Muscle of arm (tissue), 12 donors: ENCODE results near the gene CENPH. TPM values are rescaled to one million over a fixed set of nuclear protein-coding genes. Genes with fewer than 3 reads are reported as not detected.
"Not testable (repeated sequence)": the region's sequence is repeated elsewhere in the genome, so short reads cannot be mapped to it uniquely, and the experiment has no call there.

Source experiments
- DNase-seq: peaks from one replicate; pipeline ENCODE4 v3.0.0-alpha.2; 2013
- polyA plus RNA-seq, 12 donors: library from polyadenylated mRNA; unstranded; fragments of 120-200 nt; gene quantifications; one replicate each; pipeline ENCODE4 v1.2.1, GENCODE V29; 2013; ENCODE audit not compliant: insufficient read length in 12 of 12

The CENPH gene
- polyA plus RNA-seq, 12 donors: 8.2 to 27.0 (median 15.2) TPM; not detected in 1

DNA sequence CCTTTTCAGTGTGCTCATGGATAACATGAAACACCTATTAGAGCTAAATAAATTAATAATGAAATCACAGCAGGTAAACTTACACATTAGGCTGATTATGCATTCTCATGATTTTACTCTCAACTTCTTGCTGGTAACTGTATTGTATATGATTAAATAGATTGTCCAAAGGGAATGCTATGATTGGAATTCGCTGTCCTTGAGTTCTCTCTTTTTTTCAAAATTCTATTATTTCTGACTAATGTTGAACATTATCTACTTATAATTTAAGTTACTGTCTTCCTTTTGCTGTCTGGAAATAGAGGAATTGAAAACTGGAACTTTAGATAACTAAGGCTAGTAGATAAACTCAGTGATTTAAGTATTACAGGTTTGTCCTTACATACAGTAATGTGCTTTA, 13.1 kb downstream of the CENPH start:
- DNase-seq: no peak

DNA sequence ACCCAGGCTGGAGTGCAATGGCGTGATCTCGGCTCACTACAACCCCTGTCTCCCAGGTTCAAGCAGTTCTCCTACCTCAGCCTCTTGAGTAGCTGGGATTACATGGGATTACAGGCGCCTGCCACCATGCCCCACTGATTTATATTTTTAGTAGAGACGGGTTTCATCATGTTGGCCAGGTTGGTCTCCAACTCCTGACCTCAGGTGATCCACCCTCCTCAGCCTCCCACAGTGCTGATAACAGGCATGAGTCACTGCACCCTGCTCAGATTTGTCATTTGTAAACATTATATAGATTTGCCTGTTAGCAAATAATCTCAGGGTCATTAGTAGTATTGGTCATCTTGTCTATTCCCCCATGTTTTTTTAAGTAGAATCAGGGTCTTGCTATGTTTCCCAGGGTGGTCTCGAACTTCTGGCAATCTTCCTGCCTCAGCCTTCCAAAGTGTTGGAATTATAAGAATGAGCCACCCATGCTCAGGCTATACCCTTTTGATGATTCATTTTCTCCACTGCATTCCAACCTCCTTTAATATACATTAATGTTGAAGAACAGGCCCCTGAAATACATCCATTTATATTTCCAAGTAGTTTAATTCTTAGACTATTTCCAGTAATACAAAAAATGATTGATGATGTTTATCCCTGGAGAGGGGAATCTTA, 17.3 kb downstream of the CENPH start:
- DNase-seq: no peak

DNA sequence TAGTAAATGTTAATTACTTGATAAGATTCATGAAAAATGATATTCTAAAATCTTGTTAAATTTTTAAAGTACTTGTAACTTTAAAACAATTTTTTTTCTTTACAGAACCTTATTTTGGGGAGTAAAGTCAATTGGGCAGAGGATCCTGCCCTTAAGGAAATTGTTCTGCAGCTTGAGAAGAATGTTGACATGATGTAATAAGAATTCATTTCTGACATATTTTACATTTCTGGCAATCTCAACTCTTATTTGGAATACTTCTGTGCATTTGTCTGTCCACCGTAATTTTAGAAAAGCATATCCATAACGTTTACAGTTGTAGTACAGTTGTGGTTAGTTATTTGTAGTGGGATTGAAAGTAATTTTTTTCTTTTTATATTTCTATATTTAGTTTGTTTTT, 20.2 kb downstream of the CENPH start:
- DNase-seq: no peak

DNA sequence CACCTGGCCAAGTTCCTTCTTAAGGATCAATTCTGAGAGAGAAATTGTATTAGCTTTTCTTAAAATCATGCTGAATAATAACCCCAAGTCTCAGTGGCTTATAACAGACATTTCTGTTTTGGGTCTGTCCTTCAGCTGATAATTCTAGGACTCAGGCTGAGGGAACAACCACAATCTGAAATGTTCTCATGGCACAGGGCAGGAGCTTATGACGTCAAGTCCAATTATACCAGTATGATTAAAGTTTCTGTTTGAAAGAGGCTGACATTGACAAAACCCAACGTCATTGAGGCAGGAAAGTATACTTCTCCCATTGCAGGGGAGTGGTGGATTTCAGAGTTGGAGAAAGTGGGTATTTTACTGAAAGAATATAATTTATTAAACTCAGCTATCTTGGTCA, 21.8 kb downstream of the CENPH start:
- DNase-seq: no peak

GRCh38 chr5:69212022-69212421, 22.6 kb downstream of the CENPH start:
- no peak for DNase-seq

DNA sequence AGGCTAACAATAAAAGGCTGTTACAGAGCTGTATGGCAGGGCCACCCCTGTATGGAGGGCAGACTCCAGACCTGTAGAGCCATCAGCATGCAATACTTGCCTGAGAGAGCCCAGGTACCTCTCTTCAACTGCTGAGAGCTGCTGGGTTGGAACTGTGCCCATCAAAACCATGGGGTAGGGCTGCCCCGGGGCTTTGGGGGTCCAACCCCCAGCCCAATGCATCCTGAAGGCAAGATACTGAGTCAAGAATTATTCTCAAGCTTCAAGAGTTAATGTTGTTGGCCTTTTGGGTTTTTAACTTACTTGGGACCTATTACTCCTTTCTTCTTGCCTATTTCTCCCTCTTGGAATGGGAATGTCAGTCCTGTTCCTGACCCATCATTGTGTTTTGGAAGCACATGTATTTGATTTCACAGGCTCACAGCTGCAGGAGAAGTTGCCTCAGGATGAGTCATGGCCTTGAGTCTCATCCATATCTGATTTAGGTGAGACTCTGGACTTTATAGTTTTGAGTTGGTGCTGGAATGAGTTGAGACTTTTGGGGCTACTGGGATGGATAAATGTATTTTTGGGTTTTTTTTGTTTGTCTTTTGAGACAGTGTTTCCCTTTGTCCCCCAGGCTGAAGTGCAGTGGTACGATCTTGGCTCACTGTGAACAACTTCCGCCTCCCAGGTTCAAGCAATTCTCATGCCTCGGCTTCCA, 24.3 kb downstream of the CENPH start:
- DNase-seq: no peak

DNA sequence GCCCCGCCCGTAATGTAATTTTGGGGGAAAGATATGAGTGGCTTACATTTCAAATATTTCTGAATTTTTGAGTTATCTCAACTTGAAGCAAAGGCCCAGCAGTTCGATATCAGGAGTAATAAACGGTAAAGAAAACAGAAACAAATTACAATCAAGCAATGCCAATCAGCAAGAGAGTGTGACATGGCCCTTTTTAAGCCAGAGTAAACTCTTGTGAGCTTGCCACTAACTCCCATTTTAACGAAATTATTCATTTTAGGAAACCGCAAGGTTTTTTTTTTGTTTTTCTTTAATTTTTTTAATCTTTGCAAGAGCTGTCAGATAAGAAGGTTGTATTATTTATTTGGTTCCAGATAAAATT, 27.7 kb downstream of the CENPH start:
- DNase-seq: no peak

GRCh38 chr5:69217548-69218526, 28.5 kb downstream of the CENPH start:
- peak; percentile 95 for DNase-seq

DNA sequence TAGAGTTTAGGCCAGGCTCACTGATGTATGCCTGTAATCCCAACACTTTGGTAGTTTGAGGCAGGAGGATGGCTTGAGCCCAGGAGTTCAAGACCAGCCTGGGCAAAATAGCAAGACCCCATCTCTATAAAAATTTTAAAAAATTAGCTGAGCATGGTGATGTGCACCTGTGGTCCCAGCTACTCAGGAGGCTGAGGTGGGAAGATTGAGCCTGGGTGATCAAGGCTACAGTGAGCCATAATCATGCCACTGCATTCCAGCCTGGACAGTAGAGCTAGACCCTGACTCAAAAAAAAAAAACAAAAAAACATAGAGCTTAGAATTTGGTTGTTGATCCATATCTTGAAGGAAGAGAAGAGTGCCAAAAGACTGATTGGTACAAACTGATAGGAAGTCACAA, 30.6 kb downstream of the CENPH start:
- DNase-seq: no peak

GRCh38 chr5:69220371-69220770, 31.0 kb downstream of the CENPH start:
- not testable (repeated sequence) for DNase-seq

- not testable (repeated sequence) for DNase-seq
Observed at GRCh38 chr5:69220833-69221232, 31.4 kb downstream of the CENPH start.

DNA sequence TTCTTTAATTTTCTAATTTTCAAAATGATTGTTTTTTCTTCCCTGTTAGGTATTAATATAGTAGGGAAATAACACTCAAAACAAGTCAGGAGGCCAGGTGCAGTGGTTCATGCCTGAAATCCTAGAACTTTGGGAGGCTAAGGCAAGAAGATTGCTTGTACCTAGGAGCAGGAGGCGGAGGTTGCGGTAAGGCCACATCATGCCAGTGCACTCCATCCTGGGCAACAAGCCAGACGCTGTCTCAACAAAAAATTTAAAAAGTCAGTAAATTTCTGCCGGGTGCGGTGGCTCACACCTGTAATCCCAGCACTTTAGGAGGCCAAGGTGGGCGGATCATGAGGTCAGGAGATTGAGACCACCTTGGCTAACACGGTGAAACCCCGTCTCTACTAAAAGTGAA, 35.1 kb downstream of the CENPH start:
- DNase-seq: no peak

DNA sequence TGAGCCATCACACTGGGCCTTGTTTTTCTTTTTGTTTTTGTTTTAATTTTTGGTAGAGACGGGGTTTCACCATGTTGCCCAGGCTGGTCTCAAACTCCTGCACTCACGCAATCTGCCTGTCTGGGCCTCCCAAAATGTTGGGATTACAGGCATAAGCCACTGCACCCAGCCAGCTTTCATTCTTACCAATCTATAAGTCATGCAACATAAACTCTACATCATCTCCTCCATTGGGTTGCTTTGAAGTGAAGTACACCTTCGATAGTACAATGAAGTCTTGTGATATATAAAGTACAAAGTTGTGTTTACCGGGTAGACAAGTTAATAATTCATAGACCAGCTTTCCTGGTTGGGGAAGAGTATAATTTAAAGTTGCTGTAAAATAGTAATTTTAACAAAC, 36.5 kb downstream of the CENPH start:
- no peak for DNase-seq

GRCh38 chr5:69230181-69230580, 40.8 kb downstream of the CENPH start:
- DNase-seq: no peak

DNA sequence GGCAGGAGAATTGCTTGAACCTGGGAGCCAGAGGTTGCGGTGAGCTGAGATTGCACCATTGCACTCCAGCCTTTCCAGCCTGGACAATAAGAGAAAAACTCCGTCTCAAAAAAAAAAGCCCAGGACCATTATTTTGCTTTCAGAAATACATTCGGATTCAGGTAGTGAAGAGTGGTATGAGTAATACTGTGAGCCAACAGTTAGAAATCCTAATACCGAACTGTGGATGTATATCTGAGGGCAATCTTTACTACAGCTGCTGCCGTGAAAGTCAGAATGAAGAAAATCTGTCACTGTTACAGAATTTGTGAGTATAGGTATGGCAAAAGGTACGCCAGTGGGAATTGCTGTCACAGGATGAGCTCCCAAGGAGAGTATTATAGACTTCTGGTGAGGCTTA, 41.9 kb downstream of the CENPH start:
- no peak for DNase-seq

GRCh38 chr5:69231851-69232250, 42.5 kb downstream of the CENPH start:
- no peak for DNase-seq

DNA sequence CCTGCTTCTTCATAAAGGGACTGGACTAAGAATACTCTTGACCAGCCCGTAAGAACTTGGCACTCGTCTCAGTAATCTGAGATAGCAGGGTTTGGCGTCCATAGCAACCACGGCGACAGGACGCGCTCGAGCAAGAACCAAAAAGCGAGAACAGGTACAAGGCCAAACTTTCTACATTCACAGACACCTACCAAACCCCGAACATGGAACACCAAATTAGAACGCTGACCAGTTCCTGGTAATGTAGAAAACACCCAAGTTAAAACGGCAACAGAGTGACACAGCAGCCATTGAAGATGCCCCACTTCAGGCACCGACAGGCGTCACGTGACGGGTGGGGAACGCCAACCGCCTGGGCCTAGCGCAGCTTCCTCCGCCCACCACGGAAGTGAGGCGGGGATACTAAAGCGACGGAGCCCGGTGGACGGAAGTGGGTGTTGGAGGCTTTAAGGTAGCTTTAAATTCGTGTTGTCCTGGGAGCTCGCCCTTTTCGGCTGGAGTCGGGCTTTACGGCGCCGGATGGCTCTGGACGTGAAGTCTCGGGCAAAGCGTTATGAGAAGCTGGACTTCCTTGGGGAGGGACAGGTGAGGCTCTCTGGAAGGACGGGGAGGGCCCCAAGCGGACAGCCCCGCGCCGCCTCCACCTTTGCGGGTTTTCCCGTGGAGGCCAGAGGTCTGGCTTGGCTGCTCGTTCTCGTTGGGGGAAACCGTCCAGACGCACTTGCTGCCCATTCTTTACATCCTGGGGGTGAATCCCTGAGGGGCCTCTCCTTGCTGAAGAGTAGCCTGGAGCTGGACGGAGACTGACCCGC, 45.3 kb downstream of the CENPH start, which contains the start of gene CDK7:
CDK7 (plus strand) TSS at position 430 of the 812 bp plus-strand sequence; CDS start at position 520, 90 bp downstream.
- DNase-seq: peak; percentile 94

DNA sequence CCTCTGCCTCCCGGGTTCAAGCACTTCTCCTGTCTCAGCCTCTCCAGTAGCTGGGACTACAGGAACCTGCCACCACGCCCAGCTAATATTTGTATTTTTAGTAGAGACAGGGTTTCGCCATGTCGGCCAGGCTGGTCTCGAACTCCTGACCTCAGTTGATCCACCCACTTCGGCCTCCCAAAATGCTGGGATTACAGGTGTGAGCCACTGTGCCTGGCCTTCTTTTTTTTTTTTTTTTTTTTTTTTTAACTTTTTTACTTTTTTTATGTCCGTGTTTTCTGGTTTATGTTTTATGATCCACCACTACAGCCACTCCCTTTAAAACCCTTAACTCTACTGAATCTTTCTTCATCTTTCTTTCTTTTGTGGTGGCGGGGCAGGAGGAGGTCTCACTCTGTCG, 47.4 kb downstream of the CENPH start:
- DNase-seq: not testable (repeated sequence)

GRCh38 chr5:69237877-69238276, 48.5 kb downstream of the CENPH start:
- DNase-seq: no peak

DNA sequence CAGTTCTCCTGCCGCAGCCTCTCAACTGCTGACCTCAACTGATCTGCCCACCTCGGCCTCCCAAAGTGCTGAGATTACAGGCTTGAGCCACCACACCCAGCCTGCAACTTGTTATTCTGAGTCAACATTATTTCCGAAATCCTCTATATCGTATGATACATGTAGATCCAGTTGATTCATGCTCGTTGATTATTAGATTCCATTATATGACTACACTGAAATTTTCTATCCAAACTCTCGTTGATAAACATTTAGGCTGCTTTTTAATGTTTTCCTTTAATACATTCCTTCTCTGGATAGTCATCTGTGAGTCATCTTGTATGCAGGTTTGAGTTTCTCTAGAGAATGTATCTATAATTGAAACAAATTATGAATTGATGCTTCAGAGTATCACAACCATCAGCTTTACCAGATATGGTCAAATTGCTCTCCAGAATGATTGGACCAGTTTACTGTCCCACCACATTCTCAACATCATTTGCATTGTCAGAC, 49.4 kb downstream of the CENPH start:
- DNase-seq: no peak

- no peak for DNase-seq
Observed at GRCh38 chr5:69242215-69242927, 53.0 kb downstream of the CENPH start.
